Thyroid gland (tissue), 4 donors: ENCODE results near the gene CNTNAP5.

Experiments
- CTCF ChIP-seq, 6 experiments: fragments of 200-600 bp in 3 of 6; fragments of 450-650 bp in 3 of 6; sonication (generic) in 3 of 6; IDR thresholded peaks; one replicate each; pipeline ENCODE4 v1.5.1; 2016 to 2019; ENCODE audit warnings: antibody characterized with exemption in 6 of 6, mild to moderate bottlenecking in 2 of 6, inconsistent platforms in 1 of 6, moderate library complexity in 1 of 6
- POLR2A ChIP-seq, 2 donors: fragments of 450-650 bp; IDR thresholded peaks; one replicate each; pipeline ENCODE4 v1.6.1; 2017; ENCODE audit warnings: antibody characterized with exemption in 2 of 2, mild to moderate bottlenecking in 2 of 2, moderate library complexity in 1 of 2

- TF ChIP-seq CTCF (IDR thresholded peaks at IDR 0.05) (no peak), POLR2A (IDR thresholded peaks at IDR 0.05) (no peak)
Observed at GRCh38 chr2:124501575-124502152, 476.6 kb downstream of the CNTNAP5 start.
